Sigmoid colon (tissue), 3 donors: ENCODE results near the gene LTO1.

ENCODE experiments used
- POLR2A ChIP-seq, 2 donors: fragments of 450-650 bp; IDR thresholded peaks; one replicate each; pipeline ENCODE4 v1.6.1; 2016; ENCODE audit warnings: antibody characterized with exemption in 2 of 2, mild to moderate bottlenecking in 2 of 2, moderate library complexity in 2 of 2
- TF ChIP-seq, protein P1 (sequence below), 4 experiments: fragments of 450-650 bp in 3 of 4; fragments of 200-600 bp in 1 of 4; IDR thresholded peaks; one replicate each; pipeline ENCODE4 v1.5.1; 2016 to 2019; ENCODE audit warnings: antibody characterized with exemption in 4 of 4, mild to moderate bottlenecking in 3 of 4, moderate library complexity in 2 of 4

DNA sequence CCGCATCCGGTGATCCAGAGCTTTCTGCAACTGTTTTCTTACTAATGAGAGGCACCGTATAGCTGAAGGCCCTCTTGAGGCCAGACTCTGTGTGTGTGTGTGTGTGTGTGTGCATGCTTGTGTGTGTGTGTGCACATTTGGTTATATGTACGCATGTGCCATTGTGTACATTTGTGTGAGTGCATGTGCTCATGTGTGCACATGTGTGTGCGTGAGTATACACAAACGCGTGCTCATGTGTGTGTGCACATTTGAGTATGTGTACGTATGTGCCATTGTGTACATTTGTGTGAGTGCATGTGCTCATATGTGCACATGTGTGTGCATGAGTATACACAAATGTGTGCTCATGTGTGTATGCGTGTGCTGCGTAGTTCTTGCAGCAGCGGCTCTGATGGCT is 40.9 kb upstream of the LTO1 start:
- TF ChIP-seq, protein P1, sequence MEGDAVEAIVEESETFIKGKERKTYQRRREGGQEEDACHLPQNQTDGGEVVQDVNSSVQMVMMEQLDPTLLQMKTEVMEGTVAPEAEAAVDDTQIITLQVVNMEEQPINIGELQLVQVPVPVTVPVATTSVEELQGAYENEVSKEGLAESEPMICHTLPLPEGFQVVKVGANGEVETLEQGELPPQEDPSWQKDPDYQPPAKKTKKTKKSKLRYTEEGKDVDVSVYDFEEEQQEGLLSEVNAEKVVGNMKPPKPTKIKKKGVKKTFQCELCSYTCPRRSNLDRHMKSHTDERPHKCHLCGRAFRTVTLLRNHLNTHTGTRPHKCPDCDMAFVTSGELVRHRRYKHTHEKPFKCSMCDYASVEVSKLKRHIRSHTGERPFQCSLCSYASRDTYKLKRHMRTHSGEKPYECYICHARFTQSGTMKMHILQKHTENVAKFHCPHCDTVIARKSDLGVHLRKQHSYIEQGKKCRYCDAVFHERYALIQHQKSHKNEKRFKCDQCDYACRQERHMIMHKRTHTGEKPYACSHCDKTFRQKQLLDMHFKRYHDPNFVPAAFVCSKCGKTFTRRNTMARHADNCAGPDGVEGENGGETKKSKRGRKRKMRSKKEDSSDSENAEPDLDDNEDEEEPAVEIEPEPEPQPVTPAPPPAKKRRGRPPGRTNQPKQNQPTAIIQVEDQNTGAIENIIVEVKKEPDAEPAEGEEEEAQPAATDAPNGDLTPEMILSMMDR (IDR thresholded peaks at IDR 0.05): no peak
- TF ChIP-seq POLR2A (IDR thresholded peaks at IDR 0.05): no peak
